Measurements from ENCODE around the gene CECR2.

DNA sequence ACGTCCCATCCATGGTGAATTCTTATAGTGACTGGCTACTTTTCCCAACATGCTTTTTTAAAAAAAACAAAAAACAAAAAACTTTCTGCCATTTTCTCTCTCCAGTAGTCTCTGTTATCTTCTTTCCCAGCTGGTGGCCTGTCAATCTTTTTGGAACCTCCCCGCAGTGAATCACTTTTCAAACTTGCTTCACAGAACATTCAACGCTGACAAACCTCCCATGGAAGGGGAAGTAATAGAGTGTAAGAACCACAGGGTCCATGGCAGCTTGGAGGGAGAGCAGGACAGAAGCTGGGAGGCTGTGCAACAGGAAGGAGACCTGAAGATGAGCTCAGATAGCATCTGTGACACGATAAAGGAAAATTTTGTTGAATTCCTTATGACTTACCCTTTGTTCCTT lies 9.8 kb upstream of the CECR2 start:
- no peak for TF ChIP-seq TCF4 (CRISPR knock-in tag; IDR thresholded peaks at IDR 0.05; ENCODE audit: borderline replicate concordance)
- TF ChIP-seq RARB (CRISPR knock-in tag; IDR thresholded peaks at IDR 0.05), result no peak
- TF ChIP-seq ESRRG (CRISPR knock-in tag; IDR thresholded peaks at IDR 0.05), result no peak
- no peak for TF ChIP-seq TOX (CRISPR knock-in tag; IDR thresholded peaks at IDR 0.05; ENCODE audit: borderline replicate concordance)
- TF ChIP-seq, protein P1, sequence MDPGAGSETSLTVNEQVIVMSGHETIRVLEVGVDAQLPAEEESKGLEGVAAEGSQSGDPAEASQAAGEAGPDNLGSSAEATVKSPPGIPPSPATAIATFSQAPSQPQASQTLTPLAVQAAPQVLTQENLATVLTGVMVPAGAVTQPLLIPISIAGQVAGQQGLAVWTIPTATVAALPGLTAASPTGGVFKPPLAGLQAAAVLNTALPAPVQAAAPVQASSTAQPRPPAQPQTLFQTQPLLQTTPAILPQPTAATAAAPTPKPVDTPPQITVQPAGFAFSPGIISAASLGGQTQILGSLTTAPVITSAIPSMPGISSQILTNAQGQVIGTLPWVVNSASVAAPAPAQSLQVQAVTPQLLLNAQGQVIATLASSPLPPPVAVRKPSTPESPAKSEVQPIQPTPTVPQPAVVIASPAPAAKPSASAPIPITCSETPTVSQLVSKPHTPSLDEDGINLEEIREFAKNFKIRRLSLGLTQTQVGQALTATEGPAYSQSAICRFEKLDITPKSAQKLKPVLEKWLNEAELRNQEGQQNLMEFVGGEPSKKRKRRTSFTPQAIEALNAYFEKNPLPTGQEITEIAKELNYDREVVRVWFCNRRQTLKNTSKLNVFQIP (CRISPR knock-in tag; IDR thresholded peaks at IDR 0.05; ENCODE audit: borderline replicate concordance, low read depth), result no peak
- TF ChIP-seq, protein P2, sequence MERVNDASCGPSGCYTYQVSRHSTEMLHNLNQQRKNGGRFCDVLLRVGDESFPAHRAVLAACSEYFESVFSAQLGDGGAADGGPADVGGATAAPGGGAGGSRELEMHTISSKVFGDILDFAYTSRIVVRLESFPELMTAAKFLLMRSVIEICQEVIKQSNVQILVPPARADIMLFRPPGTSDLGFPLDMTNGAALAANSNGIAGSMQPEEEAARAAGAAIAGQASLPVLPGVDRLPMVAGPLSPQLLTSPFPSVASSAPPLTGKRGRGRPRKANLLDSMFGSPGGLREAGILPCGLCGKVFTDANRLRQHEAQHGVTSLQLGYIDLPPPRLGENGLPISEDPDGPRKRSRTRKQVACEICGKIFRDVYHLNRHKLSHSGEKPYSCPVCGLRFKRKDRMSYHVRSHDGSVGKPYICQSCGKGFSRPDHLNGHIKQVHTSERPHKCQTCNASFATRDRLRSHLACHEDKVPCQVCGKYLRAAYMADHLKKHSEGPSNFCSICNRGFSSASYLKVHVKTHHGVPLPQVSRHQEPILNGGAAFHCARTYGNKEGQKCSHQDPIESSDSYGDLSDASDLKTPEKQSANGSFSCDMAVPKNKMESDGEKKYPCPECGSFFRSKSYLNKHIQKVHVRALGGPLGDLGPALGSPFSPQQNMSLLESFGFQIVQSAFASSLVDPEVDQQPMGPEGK (CRISPR knock-in tag; IDR thresholded peaks at IDR 0.05; ENCODE audit: borderline replicate concordance), result no peak
- no peak for TF ChIP-seq CSDC2 (CRISPR knock-in tag; IDR thresholded peaks at IDR 0.05)

All from SK-N-SH treated with all-trans-retinoic acid at 6 μM for 48 hours (cell line).